H1 (cell line): Measurements from ENCODE around the gene RARRES2.

Experiments
- JUND ChIP-seq: IDR thresholded peaks from 2 replicates; pipeline ENCODE4 v1.6.1; 2011; ENCODE audit warnings: mild to moderate bottlenecking, improper control_type of control experiment, low read length
- POLR2A ChIP-seq, 2 experiments: IDR thresholded peaks; 1 replicate in 1 of 2; 2 replicates in 1 of 2; pipeline ENCODE4 v1.6.1; 2011; ENCODE audit warnings: low read depth in 2 of 2, low read length in 2 of 2, mild to moderate bottlenecking in 2 of 2; ENCODE audit errors: control extremely low read depth in 1 of 2
- POLR2AphosphoS5 ChIP-seq: IDR thresholded peaks from 2 replicates; pipeline ENCODE4 v1.6.1; 2011; ENCODE audit warnings: low read depth, low read length
- TF ChIP-seq, protein P1 (sequence below): IDR thresholded peaks from 2 replicates; pipeline ENCODE4 v1.6.1; 2011; ENCODE audit warnings: low read depth, mild to moderate bottlenecking, low read length; ENCODE audit not compliant: insufficient read depth

DNA sequence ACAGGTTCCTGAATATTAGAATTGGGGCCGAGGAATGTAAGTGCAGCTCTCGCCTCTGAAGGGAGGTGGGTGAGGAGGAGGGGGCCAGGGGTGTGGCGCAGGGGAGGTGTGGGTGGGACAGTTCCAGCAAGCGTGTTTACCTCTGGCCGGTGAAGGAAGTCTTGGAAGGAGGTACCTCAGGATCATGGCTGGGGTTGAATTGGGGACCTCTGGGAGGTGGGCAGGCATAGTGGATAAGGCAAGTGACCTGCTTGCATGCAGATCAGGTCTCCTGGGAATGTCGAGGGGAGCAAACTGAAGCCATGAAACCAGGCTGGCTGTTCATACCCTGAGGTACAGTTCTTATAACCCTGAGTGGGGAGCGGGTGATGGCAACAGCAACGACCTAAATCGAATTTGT is 39.7 kb upstream of the RARRES2 start:
- TF ChIP-seq JUND (no peak), POLR2A (IDR thresholded peaks at IDR 0.05; ENCODE audit: control extremely low read depth in 1 of 2, low read depth in 2 of 2, low read length in 2 of 2) (no peak), POLR2AphosphoS5 (no peak)
- TF ChIP-seq, protein P1, sequence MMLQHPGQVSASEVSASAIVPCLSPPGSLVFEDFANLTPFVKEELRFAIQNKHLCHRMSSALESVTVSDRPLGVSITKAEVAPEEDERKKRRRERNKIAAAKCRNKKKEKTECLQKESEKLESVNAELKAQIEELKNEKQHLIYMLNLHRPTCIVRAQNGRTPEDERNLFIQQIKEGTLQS: no peak
